GM18502 (cell line): ENCODE results near the gene SORBS2.

Source experiments
- ATAC-seq: cut with Tn5 transposase; IDR thresholded peaks from one replicate; pipeline ENCODE4 v1.9.1; 2021; ENCODE audit warnings: mild to moderate bottlenecking; ENCODE audit not compliant: unreplicated experiment, poor library complexity

SORBS2 gene

DNA sequence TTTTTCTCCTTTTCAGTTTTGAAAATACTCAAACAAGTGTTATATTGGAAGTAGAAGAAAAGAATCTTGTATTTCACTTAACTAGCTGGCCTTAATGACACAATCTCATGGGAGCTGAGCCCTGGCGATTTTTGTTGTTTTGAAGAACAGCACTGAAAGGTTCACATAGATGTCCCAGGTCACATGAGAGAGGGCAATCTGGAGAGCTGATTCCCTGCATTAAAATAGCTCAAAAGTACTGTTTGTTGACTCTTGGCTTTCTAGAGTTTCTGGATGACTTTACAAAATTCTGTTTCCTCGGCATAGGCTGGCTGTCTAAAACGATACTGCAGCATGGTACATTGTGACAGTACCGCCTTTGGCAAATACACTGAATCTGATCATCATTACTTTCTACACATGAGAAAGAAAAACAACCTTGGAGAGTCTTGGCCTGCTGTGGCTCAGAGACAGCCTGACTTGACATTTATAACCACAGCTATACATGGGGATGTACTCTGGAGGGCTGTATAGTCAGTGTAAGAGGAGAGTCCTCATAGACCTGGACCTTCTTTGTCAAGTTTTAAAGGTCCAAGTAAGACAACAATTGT, 156.9 kb downstream of the SORBS2 start:
- ATAC-seq, result no peak

DNA sequence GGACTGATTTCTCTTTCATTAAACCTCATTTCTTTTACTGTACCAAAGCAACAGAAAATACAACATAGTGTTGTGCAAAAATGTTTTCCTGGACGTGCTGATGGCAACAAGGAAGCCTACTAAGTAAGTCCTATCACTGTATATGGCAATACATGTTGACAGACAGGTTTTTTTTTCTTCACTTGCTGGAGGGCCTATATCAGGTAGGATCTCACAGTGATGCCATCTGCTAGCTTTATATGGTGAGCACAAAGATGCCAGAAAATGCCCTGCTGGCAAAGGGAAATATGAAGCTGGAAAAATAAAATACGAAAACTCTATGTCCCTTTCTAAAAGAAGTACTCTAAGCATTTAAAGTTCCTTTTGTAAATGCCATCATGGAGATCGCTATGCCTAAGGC, 157.7 kb downstream of the SORBS2 start:
- no peak for ATAC-seq

DNA sequence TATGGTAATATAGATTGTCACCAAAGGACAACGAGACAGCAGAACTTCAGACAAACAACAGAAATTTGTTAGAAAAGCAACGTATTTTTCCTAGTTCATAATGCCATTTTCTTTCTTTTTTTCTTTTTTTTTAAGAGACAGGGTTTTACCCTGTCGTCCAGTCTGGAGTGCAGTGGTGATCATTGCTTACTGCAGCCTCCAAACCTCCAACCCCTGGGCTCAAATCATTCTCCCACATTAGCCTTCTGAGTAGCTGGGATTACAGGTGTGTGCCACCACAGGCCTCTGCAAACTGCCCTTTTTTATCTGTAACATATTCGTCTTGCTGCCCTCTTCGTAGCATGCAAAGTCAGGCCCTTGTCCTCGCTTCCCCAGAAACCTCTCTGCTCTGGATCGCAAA, 160.1 kb downstream of the SORBS2 start:
- no peak for ATAC-seq

DNA sequence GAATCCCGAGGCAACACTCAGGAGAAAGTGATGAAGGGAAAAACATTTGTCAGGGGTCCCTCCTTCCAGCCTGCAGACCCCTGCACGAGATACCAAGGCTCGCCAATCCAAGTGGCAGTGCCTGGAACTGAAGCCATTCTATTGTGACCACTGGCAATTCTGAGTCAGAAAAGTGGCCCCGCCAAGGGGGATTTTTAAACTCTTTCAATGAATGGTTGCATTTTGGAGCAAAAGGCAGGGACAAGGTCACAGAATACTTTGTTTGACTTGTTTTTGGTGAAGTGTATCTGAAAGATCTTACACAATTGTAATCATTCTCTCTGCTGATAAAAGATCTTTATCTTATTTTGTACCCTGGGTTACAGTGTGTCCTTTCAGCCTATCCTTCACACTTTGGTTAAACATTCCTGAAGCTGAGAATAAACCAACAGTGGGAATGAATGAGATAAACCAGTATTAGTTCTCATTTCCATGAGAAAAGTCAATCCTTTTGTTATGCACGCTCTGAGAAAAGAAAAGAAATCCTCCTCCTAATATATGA, 160.8 kb downstream of the SORBS2 start:
- ATAC-seq, result no peak

DNA sequence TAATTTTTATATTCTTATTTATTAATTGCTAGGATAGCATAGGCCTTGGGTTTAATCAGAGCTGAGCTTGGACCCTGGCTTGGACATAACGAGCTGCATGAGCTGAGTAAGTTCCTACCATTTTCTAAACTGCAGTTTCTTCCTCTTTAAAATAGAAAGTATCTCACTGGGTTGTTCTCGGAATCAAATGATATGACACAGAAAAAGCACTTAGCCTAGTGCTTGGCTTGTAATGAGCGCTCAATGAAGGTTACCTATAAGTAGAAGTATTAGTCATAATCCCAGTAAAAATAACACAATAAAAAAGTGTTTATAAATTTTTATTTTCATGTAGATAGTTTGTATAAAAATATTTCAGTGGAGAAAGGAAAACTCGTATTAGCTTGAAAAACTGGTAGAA, 163.4 kb downstream of the SORBS2 start:
- no peak for ATAC-seq

DNA sequence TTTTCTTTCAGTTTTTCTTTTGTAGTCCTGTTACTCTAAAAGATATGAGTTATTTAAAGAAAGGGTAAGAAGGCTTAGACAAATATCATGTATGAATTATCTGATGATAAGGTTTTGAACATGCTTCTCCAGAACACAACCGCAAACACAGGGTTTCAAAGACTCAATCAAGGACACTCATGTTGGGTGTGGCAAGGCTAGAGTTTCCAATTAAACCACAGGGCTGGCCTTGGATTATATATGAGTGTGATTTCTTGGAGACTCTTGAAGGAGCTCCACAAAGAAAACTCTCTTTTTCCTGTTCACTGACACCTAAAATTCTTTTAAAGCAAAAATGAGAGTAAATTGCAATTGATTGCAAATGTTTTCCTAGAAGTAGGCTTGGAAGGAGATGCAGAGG, 166.6 kb downstream of the SORBS2 start:
- no peak for ATAC-seq

DNA sequence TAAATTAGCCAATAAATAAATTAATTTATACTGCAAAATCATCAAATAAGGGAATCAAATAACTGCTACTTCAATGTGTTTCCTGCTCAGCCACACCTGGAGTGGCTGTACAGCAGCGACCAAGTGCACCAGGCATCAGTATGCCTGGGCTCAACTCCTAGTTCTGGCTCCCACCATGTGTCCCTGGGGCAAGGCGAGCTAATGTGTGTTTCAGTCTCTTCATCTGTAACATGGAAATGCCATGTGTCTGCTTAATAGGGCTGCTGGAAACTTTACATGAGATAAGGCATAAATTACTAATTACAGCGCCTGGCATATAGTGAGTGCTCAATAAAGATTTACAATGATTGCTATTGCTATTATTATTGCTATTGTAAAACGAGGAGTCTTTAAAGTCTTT, 167.6 kb downstream of the SORBS2 start:
- no peak for ATAC-seq

DNA sequence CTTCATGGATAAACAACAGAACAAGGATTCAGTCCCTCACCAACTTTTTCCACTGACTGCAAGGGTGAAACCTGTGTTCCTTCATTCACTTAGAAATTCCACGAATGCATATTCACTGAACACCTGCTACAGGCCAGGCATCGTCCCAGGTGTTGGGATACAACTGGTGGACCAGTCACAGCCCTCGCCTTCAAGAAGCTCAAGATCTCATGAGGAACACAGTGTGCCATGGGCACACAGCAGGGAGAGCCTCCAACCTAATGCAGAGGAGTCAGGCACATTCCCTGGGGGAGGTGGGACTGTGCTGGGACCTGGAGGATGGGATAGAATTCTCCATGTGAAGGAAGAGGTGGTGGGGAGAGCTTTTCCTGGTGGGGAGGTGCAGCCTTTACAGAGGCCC, 169.1 kb downstream of the SORBS2 start:
- ATAC-seq, result no peak

DNA sequence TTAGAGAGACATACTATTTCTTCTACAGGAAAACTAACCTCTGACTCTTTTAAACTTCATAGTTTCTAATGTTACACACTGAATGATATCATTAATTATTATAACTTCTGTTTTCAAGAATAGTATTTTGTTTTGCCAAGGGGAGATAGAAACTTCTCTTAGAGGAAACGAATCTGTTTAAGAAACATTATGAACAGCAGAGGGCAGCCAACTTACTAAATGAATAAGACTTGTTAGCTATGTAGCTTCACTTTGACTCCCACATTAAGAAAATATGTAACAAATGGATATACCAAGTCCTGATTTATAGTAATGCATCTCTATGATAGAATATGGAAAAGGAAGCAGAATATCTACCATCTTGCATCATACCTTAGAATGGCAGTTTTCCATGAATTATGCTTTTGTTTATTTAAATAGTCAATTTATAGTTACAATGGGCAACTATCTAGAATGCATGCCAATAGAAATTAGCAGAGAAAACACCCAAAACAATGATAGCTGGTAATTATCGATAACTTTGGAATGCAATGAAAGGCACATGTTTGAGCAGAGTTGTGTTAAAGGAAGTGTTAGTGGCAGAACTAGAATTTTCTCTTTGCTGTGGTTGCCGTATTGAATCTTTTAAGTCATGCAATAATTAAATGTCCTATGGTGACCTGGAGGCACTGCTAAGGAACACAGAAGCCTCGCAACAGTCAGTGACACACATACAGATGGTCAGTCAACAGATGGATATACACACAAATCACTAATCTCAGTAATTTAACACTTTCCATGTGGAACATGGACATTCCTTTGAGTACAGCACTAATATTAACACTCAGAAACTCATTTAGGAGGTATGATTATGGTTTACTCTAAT, 171.0 kb downstream of the SORBS2 start:
- ATAC-seq, result no peak

DNA sequence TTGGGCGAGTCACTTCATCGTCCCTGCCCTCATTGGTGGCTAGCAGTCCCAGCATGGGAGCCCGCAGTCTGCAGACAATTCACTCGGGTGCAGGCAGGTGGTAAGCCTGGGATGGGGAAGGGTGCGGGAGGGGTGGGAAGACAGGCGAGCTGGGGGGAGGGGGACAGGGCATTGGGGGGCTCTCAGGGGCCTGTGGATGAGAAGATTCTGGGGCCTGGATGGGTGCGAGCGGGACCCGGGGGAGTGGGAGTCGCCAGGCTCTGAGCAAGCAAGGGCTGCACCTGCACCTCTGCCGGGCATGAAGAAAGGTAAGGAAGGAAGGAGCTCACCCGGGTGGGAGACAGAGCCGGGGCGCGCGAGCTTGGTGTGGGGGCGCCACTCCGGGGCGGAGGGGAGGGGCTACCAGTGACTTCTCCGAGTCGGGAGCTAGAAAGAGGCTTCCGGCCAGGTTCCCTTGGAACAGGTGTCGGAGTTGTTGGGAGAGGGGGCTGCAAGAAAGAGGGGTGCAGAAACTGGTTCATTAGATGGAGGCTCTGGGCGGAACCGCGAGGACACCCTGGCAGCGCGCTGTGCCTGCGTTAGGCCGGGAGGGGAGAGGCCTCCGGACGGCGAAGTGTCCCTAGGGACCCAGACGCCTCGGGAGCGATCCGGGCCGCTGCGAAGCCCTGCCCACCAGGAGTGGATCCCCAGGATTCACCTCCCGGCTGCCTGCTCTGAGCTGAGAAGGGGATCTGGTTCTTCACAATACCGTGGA, 173.3 kb downstream of the SORBS2 start:
- ATAC-seq, result no peak

DNA sequence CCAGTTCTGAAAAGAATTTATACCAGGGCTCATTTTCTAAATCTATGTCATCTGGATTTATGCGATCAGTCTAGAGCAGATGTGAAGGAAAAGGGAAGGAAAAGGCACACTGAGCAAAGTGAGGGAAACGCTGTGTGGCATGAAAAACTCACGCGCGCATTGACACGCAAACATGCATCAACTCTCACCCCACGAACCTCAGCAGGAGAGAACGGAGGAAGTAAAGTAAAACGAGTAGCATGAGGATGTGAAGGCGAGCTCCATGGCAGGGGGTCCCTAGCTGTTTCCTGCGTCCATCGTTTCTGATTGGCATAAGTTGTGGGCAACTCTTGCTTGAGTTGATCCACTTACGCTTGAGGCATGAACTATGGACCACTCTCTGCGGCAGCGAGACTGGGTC, 173.9 kb downstream of the SORBS2 start:
- ATAC-seq, result no peak

DNA sequence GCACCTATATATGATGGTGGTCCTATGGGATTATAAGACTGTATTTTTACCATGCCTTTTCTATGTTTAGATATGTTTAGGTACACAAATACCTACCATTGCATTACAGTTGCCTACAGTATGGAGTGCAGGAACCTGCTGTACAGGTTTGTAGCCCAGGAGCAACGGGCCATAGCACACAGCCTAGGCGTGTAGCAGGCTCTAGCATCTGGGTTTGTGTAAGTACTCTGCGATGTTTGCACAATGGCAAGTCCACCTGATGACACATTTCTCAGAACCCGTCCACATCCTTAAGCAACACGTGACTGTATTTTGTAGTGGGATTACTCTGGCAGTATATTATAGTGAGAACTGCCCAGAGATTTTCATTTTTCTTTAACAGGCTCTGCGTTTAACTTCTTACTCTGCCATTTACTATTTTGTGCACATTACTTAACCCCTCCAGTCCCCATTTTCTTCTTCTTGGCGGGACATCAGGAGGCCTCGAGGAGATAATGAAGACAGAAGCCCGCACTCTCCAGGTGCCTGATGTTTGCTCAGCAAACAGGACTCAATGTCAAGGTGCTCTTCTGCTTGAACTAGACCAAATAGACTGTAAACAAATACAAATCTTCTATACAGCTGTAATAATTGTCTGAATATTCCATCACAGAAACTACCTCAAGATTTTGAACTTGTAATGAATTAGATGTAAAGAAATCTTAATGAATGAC, 174.7 kb downstream of the SORBS2 start:
- no peak for ATAC-seq

DNA sequence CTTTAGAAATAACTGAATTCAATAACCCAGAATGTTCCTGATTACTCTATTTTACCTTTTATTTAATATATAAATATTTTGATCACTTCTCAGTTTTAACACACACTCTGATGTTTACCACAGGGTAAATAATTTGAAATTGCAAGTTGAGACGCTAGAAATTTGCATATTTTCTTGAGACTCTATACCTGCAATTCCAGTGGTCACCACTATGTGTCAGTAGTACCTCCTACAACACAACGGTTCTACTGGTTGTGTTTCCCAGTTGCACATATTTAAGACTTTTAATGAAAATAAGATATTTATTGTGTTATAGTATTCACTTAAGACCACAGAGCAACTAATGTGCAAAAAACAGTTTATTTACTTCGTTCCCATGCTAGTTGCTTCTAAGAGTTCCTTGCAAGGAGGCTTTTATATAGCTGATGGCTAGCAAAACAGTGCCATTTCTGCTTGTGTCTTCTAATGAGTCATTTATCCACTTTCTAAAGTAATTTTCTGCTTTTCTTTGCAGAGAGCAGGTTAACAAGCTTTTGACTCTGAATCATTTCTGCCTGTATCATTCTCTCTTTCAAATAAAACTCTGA, 177.8 kb downstream of the SORBS2 start:
- ATAC-seq, result no peak

DNA sequence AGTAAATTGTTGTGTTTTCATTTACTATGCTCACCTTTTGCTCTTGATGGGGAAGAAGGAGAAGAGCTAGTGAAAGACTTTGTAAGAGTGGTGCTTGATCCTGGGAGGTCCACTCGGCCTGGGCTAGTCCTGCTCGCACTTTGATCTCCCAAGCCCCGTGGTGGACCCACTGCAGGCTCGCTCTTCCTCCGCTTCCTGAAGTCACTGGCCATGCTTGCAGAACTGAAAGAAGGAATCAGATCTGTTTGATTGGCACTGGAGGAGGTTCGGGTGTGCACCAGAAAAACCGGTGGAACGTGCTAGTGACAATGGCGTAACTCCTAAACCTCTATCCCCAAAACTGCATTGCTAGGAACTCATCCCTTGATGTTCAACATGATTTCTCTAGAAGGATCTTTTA, 185.2 kb downstream of the SORBS2 start:
- no peak for ATAC-seq

DNA sequence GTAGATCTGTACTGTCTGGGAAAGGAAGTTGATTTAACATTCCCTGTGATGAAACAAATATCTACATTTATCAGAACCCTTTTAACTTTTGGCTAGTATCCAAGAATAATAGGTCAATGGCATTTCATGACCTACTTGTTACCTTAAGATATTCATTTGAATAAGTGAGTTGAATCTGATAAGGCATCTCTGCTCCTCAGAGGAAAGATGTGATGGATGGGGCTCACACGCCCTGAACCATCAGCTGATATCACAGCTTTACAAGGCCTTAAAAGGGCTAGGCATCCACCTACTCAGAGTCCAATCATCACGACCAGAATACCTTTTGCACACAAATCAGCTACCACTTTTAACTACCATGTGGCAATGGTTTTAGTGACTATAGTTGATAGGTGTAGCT, 186.5 kb downstream of the SORBS2 start:
- no peak for ATAC-seq

DNA sequence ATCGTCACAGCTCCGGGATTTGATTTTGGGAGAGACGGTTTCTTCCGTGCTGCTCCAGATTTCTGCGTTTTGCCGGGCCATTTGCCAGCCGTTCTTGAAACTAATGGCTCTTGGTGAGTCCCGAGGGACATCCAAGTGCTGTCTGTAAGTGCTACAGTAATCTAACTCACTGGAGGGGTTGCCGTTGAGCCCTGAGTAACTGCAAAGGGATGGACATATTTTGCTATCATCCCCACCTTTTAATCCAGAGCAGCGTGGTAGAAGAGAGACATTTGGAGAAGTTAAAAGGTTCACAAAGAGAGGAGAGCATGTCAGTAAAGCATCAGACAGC, 187.8 kb downstream of the SORBS2 start:
- ATAC-seq, result no peak

DNA sequence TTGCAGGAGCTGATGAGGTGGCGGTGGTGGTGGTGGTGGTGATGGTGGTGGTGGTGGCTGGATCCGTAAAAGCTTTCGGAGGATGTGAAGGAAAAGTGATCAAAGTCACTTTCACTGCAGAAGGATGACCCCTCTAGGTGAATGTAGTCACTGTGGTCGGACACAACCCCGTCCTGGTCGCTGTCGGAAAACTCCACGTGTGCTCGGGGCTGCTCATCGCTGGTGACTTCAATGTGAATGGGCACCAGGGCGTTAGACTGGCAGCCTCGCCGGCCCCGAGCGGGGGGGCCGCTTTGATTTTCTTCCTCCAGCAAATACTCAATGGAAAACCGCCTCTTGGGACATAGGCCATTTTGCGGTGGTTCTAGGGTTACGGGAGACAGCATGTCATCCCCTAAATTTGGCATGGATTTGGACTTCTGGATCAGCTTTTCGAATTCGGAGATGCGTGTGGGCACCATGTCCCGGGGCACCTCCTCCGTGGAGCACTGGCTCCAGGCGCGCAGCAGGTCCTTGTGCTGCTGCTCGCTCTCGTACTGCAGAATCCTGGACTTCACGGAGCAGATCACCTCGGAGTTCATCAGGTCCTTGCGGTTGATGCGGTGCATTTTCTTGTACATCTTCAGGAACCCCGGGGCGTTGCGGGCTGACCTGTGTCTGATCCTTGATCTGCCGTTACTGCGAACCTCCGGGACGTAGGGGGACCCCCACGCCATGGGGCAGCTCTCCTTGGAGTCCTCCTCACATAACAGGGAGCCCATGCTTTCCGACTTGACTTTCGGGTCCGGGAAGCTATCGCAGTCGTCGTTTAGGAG, 188.3 kb downstream of the SORBS2 start:
- ATAC-seq, result no peak

DNA sequence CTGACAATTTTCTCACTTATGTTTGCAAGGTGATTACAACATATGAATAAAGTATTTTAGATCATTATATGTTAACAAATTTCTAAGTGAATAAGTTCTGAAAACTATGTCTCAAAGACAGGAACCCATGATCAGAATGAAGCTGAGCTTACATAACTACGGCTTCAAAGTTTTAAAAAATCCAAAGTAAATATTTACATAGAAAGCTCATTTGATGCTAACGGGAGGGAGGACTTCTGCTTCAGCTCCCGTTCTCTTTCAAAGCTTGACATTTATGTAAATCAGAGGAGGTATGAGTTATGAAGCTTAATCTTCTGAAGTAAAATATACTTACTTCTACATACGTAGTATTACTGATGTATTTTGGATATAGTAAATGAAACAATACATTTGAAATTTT, 203.8 kb downstream of the SORBS2 start:
- ATAC-seq, result no peak

DNA sequence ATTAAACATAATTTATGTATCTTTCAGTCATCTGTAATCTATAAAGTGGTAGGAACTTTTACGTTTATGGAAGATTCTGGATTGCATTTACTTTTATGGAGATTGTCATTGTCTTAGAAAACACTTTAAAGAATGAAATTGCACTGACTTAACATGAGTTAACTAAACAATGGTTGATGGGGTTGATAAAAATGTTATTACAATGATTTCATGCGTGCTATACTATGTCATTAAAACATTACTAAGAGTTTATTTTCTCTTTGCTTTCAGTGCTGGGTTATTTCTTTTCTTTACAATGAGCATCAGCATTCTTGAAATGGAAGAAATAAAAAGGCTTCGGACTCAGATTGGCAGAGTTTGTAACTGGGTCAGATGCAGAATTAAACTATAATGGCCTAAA, 209.6 kb downstream of the SORBS2 start:
- ATAC-seq, result no peak
